Measurements from ENCODE around the gene SLC45A1. TPM values are rescaled to one million over a fixed set of nuclear protein-coding genes. Genes with fewer than 3 reads are reported as not detected.

The SLC45A1 gene
- total RNA-seq, 6 donors from 2014 or later, result 0.91 to 1.4 (median 1.0) TPM; not detected in 2

DNA sequence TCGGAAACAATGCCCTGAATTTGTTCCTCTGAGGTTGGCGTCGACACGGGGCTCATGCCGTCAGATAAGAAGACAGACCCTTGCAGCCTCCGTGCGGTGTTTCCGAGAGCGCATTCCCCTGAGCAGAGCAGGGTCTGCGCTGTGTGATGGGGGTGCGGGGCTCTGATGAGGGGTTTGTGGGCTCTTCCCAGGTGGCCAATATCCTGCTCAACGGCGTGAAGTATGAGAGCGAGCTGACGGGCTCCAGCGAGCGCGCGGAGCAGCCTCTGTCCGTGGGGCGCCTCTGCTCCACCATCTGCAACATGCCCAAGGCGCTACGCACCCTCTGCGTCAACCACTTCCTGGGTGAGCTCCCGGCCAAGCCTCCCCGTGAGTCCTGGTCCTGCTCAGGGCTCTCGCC, 17.3 kb downstream of the SLC45A1 start:
- ATAC-seq (ENCODE audit: low FRiP score in 2 of 2) (no peak), DNase-seq (peak in 1 of 2 donors; percentile 73)
- Histone ChIP-seq H3K9me3 (no peaks in the 10 kb centered on the region), H3K4me1 (no peaks in the 10 kb centered on the region), H3K36me3 (no peaks in the 10 kb centered on the region), H3K27ac (no peak overlapping the region), H3K4me3 (no peak overlapping the region), H3K27me3 (no peaks in the 10 kb centered on the region)
- WGBS, 2 donors, result 93 to 95% methylated on average over 12 to 27 of the region's 27 CpGs
- TF ChIP-seq POLR2A (IDR thresholded peaks at IDR 0.05) (no peak), EP300 (IDR thresholded peaks at IDR 0.05) (no peak), POLR2AphosphoS5 (IDR thresholded peaks at IDR 0.05) (no peak)
- TF ChIP-seq, protein P1, sequence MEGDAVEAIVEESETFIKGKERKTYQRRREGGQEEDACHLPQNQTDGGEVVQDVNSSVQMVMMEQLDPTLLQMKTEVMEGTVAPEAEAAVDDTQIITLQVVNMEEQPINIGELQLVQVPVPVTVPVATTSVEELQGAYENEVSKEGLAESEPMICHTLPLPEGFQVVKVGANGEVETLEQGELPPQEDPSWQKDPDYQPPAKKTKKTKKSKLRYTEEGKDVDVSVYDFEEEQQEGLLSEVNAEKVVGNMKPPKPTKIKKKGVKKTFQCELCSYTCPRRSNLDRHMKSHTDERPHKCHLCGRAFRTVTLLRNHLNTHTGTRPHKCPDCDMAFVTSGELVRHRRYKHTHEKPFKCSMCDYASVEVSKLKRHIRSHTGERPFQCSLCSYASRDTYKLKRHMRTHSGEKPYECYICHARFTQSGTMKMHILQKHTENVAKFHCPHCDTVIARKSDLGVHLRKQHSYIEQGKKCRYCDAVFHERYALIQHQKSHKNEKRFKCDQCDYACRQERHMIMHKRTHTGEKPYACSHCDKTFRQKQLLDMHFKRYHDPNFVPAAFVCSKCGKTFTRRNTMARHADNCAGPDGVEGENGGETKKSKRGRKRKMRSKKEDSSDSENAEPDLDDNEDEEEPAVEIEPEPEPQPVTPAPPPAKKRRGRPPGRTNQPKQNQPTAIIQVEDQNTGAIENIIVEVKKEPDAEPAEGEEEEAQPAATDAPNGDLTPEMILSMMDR (IDR thresholded peaks at IDR 0.05), result no peak

DNA sequence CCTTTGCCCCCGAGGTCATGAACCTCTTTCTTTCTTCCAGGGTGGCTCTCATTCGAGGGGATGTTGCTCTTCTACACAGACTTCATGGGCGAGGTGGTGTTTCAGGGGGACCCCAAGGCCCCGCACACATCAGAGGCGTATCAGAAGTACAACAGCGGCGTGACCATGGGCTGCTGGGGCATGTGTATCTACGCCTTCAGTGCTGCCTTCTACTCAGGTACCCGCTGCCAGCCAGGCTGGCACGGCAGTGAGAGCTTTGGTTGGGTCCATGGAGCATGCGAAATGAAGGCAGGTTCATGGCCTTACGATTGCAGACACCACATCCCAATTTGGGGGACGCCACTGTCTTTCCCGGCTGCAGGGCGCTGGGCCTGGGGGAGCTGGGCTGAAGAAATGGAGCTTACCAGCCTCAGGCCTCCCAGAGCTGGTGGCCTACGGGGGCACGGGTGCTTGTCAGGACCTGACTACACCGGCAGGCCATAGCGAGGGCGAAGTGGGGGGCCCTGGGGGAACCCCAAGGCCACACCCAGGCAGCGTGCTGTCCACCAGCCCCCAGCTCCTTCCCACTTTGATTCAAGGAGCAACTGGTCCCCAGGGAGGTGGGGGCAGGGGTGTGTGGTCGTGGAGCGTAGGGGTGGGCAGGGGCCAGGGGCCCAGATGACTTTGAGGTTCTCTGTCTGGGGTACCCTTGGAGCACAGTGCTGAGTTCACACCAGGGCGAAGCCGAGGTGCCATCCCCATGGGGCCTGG, 20.0 kb downstream of the SLC45A1 start:
- ATAC-seq (ENCODE audit: low FRiP score in 2 of 2) (no peak), DNase-seq (peak in 1 of 2 donors; percentile 64)
- no peak overlapping the region for H3K27ac ChIP-seq
- TF ChIP-seq POLR2A (IDR thresholded peaks at IDR 0.05) (no peak), EP300 (IDR thresholded peaks at IDR 0.05) (no peak), POLR2AphosphoS5 (IDR thresholded peaks at IDR 0.05) (no peak)
- TF ChIP-seq, protein P1 (IDR thresholded peaks at IDR 0.05), result no peak
- peaks cover 1 to 6% (median 2%) of the 10 kb centered on the region in 4 donors for H3K4me1 ChIP-seq
- H3K36me3 ChIP-seq, result no peaks in the 10 kb centered on the region
- WGBS, 2 donors, result 94% methylated on average over 12 to 25 of the region's 25 CpGs
- no peaks in the 10 kb centered on the region for H3K27me3 ChIP-seq
- no peaks in the 10 kb centered on the region for H3K9me3 ChIP-seq
- no peak overlapping the region for H3K4me3 ChIP-seq

GRCh38 chr1:8338526-8339202, 20.8 kb downstream of the SLC45A1 start:
- no peak for ATAC-seq (ENCODE audit: low FRiP score in 2 of 2)
- no peak overlapping the region for H3K4me3 ChIP-seq
- no peaks in the 10 kb centered on the region for H3K36me3 ChIP-seq
- no peak for DNase-seq
- 94 to 95% methylated on average over 26 of the region's 26 CpGs for WGBS, 2 donors
- no peaks in the 10 kb centered on the region for H3K27me3 ChIP-seq
- H3K9me3 ChIP-seq, result no peaks in the 10 kb centered on the region
- peaks cover 8 to 11% (median 9%) of the 10 kb centered on the region in 4 donors for H3K4me1 ChIP-seq
- no peak for TF ChIP-seq POLR2AphosphoS5 (IDR thresholded peaks at IDR 0.05)
- no peak for TF ChIP-seq EP300 (IDR thresholded peaks at IDR 0.05)
- TF ChIP-seq POLR2A (IDR thresholded peaks at IDR 0.05), result no peak
- TF ChIP-seq, protein P1 (IDR thresholded peaks at IDR 0.05), result no peak
- no peak overlapping the region for H3K27ac ChIP-seq

GRCh38 chr1:8339203-8339600, 21.3 kb downstream of the SLC45A1 start:
- DNase-seq (peak in 1 of 2 donors; percentile 39), ATAC-seq (ENCODE audit: low FRiP score in 2 of 2) (no peak)
- H3K27ac ChIP-seq, result no peak overlapping the region
- H3K36me3 ChIP-seq, result no peaks in the 10 kb centered on the region
- no peaks in the 10 kb centered on the region for H3K9me3 ChIP-seq
- no peak overlapping the region for H3K4me3 ChIP-seq
- no peaks in the 10 kb centered on the region for H3K27me3 ChIP-seq
- WGBS, 2 donors, result 87 to 96% methylated on average over 10 of the region's 13 CpGs
- TF ChIP-seq, protein P1 (IDR thresholded peaks at IDR 0.05), result no peak
- no peak for TF ChIP-seq EP300 (IDR thresholded peaks at IDR 0.05)
- TF ChIP-seq POLR2AphosphoS5 (IDR thresholded peaks at IDR 0.05), result no peak
- TF ChIP-seq POLR2A (IDR thresholded peaks at IDR 0.05), result no peak
- peaks cover 13 to 16% (median 13%) of the 10 kb centered on the region in 4 donors for H3K4me1 ChIP-seq

All from upper lobe of left lung (tissue), 6 donors.